HG02763 (cell line): ENCODE results near the gene SH2D3C.
A peak's percentile ranks its signal among the peaks of the same experiment; 100 is the strongest.

Source experiments
- ATAC-seq: cut with Tn5 transposase; IDR thresholded peaks from one replicate; pipeline ENCODE4 v1.9.1; 2021; ENCODE audit warnings: mild to moderate bottlenecking, moderate library complexity; ENCODE audit not compliant: unreplicated experiment

Gene SH2D3C

DNA sequence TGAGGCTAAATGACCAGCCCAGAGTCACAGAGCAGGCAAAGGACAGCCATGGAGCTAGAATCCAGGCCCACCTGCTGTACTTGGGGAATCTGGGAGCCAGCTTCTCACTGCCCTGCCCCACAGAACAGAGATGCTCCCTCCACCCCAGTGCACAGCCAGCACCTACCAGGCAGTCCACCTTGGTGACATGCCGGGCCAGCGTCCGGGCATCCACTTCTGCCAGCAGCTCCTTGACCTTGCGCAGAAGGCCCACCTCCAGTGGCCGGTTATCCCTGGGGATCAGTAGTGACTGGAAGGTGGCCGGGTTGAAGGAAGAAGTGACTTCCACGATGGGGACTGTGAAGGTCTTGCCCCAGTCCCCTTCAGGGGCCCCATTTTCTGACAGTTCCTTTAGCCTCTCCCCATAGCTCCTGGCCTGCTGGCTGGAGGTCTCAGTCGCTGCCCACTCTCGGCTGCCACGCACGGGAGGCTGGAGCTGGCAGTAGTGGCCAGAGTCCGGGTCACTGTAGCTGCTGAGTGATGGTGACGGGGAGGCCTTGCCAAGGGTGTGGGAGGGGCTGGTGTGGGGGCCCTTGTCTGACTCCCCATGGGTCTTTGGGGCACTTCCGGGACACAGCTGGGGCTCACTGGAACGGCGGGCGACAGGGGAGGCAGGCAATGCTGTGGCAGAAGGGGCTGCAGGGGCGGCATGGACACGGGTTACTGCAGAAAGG is 33.9 kb downstream of the SH2D3C start:
- no peak for ATAC-seq

DNA sequence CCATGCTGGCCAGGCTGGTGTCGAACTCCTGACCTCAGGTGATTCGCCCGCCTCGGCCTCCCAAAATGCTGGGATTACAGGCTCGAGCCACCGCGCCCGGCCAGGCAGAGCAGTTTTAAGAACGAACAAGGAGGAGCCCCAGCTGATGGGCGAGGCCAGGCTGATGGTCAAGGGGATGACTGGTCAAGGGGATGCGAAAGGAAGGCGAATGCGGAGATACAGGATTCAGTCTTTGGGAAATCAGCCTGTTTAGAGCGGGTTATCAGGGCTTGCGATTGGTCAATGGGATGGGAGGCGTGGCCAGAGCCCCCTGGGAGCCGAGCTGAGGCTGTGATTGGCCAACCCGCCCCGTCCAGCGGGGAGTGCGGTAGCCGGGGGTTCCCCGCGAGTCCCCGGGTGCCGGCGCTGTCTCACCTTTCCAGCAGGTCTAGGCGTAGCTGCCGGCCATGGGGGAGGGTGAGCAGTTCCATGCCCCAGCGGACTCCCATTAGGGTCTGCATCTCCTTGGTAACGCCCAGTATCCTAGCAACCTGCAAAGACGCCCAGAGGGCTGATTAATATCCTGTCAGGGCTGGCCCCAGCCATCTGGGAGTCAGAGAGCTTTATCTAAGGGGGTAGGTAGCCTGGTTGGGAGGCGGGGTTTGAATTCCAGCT is 35.9 kb downstream of the SH2D3C start:
- ATAC-seq: no peak

DNA sequence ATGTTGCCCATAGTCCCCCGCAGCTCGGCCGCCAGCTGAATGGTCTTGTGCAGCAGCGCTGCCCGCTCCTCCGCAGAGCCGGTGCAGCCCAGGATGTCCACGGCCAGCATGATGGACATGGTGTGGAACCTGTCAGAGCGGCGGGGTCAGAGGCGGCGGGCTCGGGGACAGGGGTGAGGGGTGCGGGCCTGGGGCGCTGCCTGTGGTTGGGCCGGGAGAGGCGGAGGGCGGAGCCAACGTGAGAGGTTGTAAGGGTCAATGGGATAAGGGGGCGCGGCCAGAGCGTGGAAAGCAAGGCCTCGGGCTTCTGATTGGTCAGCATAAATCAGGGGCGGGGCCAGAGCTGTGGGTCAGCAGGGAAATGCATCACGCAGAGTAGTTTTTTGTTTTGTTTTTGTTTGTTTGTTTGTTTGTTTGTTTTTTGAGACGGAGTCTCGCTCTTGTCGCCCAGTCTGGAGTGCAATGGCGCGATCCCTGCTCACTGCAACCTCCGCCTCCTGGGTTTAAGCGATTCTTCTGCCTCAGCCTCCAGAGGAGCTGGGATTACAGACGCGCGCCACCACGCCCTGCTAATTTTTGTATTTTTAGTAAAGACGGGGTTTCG is 36.5 kb downstream of the SH2D3C start:
- ATAC-seq: no peak

DNA sequence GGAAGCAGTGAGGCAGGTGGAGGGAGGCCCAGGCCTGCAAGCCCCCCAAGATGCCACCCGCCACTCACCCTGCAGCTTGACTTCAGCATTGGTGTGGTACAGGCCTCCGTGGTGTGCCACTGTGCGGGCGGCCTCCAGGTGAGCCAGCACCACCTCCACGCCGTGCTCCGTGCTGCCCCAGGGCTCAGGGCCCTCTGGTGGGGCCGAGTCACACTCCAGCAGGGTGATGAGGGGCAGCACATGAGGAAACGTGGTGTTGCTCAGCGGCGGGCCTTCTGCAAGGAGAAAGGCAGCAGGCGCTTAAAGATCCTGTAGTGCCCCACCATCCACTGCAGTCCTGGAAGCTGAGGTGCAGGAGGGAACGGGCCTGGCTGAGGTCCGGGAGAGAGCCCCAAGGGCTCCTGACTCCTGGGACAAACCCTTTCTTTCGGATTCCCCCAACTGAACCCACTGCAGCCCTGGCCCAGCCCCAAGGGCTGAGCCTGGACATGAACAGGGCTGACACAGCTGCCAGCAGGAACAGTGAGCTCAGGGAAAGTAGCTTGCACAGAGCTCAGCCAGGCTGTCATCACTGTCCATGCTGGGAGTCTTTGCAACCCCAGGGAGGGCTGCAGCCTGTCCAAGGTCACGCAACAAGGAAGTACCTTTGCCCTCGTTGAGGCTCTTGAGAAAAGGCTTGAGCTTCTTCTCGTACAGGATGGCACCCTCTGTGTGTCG is 38.7 kb downstream of the SH2D3C start:
- no peak for ATAC-seq

DNA sequence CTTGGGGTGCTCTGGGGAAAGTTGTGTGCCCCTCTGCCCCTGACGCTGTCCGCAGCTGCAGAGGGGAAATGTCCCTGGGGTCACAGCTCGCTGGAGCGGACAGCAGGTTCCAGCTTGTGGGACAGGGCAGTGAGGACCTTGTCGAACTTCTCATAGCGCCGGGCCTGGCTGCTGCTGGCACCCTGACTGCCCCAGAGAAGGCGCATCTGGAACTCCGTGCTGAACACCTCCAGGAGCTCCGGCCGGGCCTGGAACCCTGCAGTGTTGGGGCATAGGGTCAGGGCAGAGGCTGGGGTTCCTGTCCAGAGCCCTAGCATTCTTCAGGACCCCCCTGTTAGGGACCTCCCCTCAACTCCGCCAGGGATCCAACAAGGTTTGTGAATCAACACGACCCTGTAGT is 39.8 kb downstream of the SH2D3C start:
- ATAC-seq: no peak

DNA sequence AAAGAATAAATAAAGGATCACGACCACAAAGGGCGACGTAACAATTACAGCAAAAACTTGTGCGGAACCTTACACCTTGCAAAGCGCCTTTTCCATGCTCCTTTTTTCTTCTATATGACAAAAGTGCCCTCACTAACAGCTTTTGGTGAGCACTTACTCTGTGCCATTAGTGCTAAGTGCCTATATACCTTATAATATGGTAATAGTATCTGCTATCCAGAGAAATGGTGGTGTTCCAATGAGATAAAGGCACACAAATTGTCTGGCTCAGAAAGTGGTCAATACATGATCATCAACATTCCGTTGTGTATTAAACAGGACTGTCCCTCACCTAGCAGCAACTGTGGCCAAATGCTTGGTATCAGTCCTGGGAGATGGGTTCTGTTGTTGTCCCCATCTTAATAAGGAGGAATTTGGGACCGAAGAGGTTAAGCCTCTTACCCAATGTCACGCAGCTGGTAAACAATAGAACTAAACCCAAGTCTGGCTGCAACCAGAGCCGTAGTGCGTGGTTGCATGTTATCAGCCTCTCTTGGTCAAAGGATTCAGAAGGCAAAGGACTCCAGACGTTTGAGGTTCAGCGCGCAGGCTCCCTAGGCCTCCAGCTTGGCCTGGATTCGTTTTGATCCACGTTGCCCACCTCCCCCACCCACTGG is 42.8 kb downstream of the SH2D3C start:
- ATAC-seq: no peak

DNA sequence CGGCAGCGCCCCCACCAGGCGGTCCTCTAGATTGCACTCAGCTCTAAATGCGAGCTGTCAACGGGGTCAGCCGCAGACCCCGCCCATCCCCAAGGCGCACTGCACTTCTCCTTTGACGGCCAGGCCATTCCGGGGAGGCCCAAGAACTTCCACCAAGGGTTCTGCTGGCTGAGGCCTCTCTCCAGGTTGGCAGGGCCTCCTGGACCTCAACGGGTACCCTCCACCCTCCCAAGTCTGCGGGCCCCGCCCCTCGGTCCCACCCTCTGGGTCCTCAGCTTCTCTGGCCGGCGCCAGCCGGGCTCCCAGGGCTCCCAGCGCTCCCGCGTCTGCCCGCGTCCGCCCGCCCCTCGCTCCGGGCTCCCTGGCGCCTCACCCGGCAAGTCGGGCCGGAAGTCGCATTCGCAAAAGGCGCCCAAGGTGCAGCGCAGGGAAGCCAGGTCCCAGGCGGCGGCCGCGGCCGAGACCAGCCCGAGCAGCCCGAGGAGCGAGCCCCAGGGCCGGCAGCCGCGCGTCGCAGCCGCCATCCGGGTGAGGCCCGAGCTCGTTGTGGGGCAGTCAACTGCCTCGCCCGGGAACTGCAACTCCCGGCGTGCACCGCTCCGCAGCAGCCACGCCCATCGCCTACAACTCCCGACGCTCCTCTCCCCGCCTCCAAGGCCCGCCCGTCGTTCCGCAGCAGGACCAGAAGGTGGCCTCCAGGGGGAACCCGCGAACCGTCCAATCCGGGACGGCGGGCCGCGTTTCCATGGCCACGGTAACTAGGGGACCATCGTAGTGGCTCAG is 43.5 kb downstream of the SH2D3C start, which contains the start of gene TOR2A:
Gene TOR2A, minus strand, starts transcription at position 548 of the 783 bp plus-strand sequence. Its CDS starts 24 bp downstream, at position 524.
- ATAC-seq: peak; percentile 87

DNA sequence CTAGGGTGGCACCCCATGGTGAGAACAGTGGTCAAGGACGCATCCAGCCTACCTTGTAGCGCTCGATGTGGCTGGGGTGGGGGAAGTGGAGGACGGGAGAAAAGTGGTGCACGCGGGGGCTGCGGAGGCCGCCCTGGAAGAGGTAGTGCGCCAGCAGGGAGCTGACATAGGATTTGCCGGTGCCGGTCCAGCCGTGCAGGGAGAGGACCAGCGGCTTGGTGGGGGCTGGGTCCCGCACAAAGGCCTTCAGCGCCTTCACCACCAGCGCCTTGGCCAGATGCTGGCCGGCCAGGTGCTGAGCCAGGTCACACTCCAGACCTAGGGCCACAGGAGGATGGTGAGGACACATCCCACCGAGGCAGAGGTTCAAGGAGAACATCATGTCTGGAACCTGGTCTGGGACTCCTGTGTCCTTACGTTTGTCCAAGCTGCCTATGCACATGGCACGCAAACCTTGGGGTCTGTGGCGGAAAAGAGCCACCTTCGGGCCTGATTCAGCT is 44.2 kb downstream of the SH2D3C start:
- ATAC-seq: no peak

DNA sequence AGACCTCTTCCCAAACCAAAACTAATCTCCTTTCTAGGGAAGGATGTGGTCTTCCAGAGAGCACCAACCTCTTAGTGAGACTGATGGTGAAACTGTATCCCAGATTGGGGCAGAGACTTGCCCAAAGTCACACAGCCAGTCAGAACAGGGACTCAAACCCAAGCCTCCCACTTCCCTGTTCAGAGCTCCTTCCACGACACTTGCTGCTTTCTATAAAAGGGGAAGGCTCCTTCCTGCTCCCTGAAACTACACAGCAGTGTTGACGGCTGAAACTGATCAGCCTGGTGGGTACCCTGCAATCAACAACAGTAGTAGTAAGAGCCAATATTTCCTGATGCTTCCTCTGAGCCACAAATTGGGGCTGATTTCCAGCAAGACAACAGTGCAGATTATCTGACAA is 44.9 kb downstream of the SH2D3C start:
- ATAC-seq: no peak

DNA sequence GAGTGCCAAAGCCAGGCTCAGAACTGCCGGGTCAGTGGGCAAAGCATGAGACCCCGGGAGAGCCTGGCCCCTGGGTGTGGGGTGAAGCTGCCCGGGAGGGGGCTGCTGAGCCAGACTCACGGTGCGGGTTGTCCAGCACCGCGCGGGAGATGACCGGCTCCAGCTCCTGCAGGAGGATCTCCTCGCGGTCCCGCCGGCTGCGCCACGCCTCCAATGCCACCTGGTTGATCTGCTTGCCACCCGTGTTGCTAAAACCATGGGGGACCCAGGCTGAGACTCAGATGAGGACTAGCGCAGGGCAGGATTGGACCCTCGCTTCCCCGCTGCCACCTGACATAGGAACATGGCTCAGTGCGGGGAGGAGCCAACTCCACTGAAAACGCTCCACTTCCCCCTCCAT is 46.0 kb downstream of the SH2D3C start:
- no peak for ATAC-seq

DNA sequence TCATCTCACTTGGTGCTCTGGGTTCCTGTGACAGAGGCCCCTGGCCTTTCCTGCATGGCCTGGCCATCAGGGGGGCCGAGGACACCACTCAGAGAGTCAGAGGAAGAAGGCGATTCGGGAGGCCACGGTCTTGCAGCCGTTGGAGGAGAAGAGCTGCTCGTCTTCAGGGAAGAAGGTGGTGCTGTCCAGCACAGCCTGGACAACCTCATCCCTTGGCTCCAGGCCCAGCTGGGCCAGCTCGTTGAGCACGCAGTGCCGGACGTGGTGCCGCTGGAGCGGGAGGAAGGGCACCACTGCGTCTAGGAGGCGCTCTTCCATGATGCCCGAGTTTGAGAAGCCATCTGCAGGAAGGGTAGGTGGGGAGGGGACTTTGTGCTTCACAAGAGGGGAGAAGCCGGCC is 46.5 kb downstream of the SH2D3C start:
- ATAC-seq: no peak

DNA sequence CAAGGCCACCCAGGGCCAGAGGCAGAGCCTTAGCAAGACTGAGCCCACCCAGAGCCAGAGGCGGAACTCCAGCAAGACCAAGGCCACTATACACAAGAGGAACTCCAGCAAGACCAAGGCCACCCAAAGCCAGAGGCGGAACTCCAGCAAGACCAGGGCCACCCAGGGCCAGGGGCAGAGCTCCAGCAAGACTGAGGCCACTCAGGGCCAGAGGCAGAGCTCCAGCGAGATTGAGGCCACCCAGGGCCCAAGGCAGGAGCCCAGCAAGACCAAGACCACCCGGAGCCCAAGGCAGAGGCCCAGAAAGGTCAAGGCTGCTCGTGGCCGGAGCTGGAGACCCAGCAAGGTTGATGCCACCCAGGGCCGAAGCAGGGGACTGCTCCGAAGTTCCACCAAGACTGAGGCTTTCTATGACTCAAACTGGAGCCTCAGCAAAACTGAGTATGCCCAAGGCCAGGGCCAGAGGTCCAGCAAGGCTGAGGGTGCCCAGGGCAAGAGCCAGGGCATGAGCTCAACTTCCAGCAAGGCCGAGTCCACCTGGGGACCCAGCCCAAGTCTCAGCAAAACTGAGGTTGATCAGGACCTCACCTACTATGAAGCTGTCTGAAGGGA is 47.6 kb downstream of the SH2D3C start:
- ATAC-seq: no peak

DNA sequence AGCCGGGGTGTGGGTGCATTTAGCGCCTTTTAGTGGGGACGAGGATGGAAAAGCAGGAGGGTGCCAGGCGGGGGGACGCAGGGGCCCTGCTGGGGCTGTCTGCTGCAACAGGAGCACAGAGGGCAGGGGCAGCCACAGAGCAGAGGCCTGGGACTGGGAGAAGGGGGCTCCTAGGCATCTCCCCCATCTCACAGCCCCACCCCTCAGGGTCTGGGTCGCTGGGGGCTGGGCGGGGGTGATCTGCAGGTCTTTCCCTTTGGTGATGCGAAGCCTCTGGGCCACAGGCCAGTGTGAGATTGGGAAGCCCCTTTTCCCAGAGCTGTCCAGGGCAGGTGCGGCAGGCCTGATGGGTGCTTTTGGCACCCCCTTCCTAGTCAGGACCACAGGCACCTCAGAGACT is 48.2 kb downstream of the SH2D3C start:
- no peak for ATAC-seq

DNA sequence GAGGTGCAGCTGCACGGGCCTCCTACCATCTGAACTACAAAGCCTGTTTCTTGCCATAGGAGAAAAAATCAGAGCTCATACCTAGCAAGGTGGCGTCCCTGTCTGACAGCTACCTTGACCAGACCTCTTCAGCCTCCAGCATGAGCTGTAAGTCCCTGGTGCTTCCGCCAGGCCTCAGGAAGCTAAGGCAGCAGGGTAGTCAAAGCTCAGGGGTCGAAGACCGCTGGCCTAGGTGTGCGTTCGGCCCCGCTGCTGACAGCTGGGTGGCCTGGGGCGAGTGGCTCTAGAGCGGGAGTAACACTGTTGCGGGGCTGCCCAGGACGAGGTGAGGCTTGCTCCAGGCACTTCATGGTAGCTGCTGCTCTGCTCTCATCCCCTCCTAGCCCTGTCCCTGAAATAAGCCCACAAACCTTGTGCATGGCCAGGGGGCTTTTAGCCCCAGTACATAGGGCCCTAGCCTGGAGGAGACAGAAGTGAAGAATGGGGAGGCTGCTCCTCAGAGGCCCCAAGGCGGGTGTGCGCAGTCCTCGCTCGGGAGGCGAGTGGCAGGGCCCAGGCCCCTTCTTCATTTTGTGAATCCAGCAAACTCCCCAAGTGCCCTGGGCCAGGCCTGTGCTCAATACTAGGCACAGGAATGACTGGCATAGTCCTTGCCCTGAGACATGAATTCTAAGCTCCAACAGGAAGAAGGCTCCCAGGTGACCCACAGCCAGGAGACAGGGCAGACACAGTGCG is 48.8 kb downstream of the SH2D3C start:
- ATAC-seq: no peak

DNA sequence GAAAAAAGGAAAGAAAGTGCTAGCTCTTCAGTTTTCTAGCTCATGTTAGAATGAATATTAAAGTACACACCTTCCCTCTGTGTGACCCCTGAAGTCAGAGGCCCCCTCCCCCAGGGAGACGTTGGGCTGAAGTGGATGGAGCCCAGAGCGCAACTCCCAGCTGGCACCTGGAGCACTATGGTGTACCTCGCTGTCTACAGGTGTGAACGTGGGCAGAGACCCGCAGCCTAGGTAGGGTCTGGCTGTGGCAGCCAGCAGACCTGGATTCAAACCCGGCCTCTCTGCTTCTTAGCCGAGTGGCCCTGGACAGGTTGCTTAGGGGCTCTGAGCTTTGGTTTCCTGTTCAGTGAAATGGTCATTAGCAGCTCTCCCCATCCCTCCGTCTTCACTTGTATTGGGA is 49.7 kb downstream of the SH2D3C start:
- ATAC-seq: no peak

DNA sequence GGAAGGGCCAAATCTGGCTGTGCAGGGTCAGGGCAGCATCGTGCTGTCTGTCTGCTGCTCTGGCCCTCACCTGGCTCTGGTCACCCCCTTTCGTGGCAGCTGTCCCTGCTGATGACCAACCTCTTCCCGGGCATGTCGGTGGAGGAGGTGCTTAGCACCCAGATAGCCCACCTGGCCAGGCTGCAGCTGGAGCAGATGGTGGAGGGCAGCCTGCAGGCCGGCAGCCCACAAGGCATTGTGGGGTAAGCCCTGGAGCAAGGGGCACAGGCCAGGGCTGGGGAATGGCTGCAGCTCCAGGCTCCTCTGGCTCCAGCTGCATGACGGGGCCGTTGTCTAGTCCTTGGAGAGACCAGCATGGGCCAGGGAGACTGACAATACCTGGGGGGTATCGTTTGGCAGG is 51.6 kb downstream of the SH2D3C start:
- ATAC-seq: no peak

DNA sequence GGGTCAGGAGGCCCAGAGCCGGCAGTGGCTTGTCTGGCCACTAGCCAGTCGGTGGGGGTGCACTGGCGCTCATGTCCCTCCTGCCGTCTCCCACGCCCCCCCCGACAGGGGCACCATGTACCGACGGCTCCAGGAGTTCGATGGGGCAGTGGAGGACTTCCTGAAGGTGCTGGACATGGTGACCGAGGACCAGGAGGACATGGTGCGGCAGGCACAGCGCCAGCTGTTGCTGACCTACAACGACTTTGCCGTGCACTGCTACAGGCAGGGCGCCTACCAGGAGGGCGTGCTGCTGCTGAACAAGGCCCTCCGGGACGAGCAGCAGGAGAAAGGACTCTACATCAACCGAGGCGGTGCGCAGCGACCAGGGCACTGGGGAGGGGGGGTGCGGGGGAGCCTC is 54.5 kb downstream of the SH2D3C start:
- no peak for ATAC-seq

DNA sequence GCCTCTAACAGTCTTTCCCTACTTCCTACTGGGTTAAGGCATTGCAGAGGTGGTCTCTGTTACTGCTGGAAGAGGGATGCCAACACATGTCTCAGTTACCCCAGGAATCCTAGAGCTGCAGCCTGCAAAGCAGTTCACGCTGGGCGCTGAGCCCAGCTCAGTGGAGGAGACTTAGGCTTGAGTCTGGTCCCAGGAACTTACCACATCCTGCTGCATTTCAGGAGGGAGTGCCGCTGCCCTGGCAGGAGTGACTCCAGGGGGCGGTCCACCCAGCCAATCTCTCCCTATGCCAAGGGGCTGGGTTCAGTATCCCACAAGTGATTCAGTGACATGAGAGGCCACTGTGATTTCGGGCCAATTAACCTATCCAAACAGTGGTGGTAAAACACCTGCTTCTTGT is 55.0 kb downstream of the SH2D3C start:
- ATAC-seq: no peak

DNA sequence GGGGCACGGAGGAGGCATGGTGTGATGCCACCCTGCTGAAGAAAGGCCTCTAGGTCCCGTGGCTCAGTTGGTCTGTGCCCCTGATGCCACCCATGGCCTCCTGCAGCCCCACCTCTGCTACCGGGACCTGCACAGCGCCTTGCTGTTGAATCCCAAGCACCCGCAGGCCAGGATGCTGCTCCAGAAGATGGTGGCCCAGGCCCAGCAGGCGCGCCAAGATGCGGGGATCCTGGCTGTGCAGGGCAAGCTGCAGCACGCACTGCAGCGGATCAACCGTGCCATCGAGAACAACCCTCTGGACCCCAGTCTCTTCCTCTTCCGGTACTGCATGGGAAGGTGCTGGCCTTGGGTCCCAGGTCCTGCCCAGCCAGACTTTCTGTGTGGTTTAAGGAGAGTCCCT is 55.5 kb downstream of the SH2D3C start:
- no peak for ATAC-seq
